Nephron (organoid): ENCODE results near the gene ACKR2.

Source experiments
- H3K27ac Mint-ChIP-seq, 3 experiments: 2 replicates each; pipeline ENCODE4 v1.8.0; 2020; ENCODE audit warnings: mixed read lengths in 3 of 3, mild to moderate bottlenecking in 2 of 3, moderate library complexity in 1 of 3
- H3K27me3 Mint-ChIP-seq: 2 replicates; pipeline ENCODE4 v1.8.0; 2021; ENCODE audit warnings: low read depth, mild to moderate bottlenecking, moderate library complexity, mixed read lengths
- H3K36me3 Mint-ChIP-seq: 2 replicates; pipeline ENCODE4 v1.8.0; 2020; ENCODE audit warnings: low read depth, mixed read lengths
- H3K4me1 Mint-ChIP-seq: 2 replicates; pipeline ENCODE4 v1.8.0; 2020; ENCODE audit warnings: mixed read lengths
- H3K4me3 Mint-ChIP-seq, 3 experiments: 2 replicates each; pipeline ENCODE4 v1.8.0; 2020; ENCODE audit warnings: mild to moderate bottlenecking in 3 of 3, mixed read lengths in 3 of 3, moderate library complexity in 2 of 3
- H3K9me3 Mint-ChIP-seq: 2 replicates; pipeline ENCODE4 v1.8.0; 2020; ENCODE audit warnings: mixed read lengths
- CTCF ChIP-seq, 3 experiments: fragments of 200-600 bp; sonication (generic); IDR thresholded peaks; one replicate each; pipeline ENCODE4 v1.5.0; 2021; ENCODE audit warnings: antibody characterized with exemption in 3 of 3; ENCODE audit not compliant: unreplicated experiment in 3 of 3

Gene ACKR2

GRCh38 chr3:42849017-42849416 is 39.8 kb downstream of the ACKR2 start:
- Mint-ChIP-seq H3K27ac (no peak overlapping the region), H3K4me1 (peaks cover 40% of the 10 kb centered on the region), H3K9me3 (no peaks in the 10 kb centered on the region), H3K4me3 (no peak overlapping the region), H3K27me3 (no peaks in the 10 kb centered on the region), H3K36me3 (no peaks in the 10 kb centered on the region)
- no peak for TF ChIP-seq CTCF (IDR thresholded peaks at IDR 0.05; ENCODE audit: unreplicated experiment in 3 of 3)

DNA sequence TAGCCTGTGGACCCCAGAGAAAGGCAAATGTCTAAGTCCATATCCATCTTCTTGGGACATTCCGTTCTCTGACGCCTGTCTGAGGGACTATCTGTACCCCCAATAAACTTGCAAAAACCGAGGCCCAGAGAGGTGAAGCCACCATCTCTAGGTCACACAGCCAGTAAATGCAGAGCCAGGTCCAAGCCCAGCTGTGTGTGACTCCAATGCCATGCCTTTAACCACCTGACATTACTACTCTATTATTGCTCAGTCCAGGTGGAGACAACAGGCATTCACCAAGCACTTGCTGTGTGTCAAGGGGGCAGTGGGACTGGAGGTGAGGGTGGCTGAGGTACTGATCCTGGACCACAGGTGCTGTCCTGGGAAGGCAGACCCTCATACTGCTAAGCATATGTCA is 41.0 kb downstream of the ACKR2 start:
- H3K4me3 Mint-ChIP-seq = no peak overlapping the region
- H3K36me3 Mint-ChIP-seq = no peaks in the 10 kb centered on the region
- H3K9me3 Mint-ChIP-seq = no peaks in the 10 kb centered on the region
- no peak overlapping the region for H3K27ac Mint-ChIP-seq
- no peak for TF ChIP-seq CTCF (IDR thresholded peaks at IDR 0.05; ENCODE audit: unreplicated experiment in 3 of 3)
- peaks cover 41% of the 10 kb centered on the region for H3K4me1 Mint-ChIP-seq
- H3K27me3 Mint-ChIP-seq = no peaks in the 10 kb centered on the region

- no peak overlapping the region for H3K4me3 Mint-ChIP-seq
- no peak for TF ChIP-seq CTCF (IDR thresholded peaks at IDR 0.05; ENCODE audit: unreplicated experiment in 3 of 3)
- H3K27ac Mint-ChIP-seq = no peak overlapping the region
- H3K36me3 Mint-ChIP-seq = no peaks in the 10 kb centered on the region
- no peaks in the 10 kb centered on the region for H3K9me3 Mint-ChIP-seq
- H3K27me3 Mint-ChIP-seq = no peaks in the 10 kb centered on the region
- peaks cover 40% of the 10 kb centered on the region for H3K4me1 Mint-ChIP-seq
These were observed 42.1 kb downstream of the ACKR2 start for GRCh38 chr3:42851228-42851834.

DNA sequence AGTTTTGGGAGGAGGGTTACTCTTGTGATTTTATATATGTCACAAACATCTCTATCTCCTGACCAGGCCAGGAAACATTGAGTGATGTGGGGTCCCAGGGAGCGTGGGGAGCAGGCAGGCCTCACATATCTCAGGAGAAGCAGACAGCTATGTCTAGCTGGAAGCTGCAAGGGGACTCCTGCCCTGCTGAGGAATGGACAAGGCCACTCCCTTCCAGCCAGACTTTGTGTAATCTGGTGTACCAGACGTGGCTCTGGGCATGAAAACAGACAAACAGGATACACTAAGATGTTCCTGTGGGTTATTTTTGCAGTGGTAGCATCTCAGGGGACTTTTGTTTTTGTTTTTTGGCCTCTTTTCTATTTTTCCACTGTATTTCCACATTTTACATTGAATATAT is 43.2 kb downstream of the ACKR2 start:
- Mint-ChIP-seq H3K4me1 (peaks cover 29% of the 10 kb centered on the region), H3K27ac (peak overlapping the region in 2 of 3 experiments; percentile 11 to 22), H3K9me3 (peaks cover 4% of the 10 kb centered on the region), H3K27me3 (no peaks in the 10 kb centered on the region), H3K36me3 (no peaks in the 10 kb centered on the region), H3K4me3 (no peak overlapping the region)
- TF ChIP-seq CTCF (IDR thresholded peaks at IDR 0.05; ENCODE audit: unreplicated experiment in 3 of 3) = no peak

DNA sequence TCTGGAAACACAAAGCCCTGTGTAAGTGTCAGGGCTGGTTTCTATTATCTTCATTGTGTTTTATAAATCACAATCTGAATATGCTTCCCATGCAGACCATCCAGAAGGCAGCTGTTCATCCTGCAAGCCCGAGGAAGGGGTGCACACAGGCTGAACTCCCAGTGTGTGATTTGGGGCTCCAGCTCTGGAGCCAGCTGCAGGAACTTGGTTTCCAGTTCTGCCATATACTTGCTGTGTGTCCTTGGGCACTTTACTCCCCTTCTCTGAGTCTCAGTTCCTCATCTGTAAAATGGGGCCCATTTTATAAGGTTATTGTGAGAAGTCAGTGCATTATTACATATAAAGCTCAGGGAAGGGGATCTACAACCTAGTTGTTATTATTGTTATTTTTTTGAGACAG is 43.8 kb downstream of the ACKR2 start:
- peaks cover 4% of the 10 kb centered on the region for H3K9me3 Mint-ChIP-seq
- H3K36me3 Mint-ChIP-seq = no peaks in the 10 kb centered on the region
- no peaks in the 10 kb centered on the region for H3K27me3 Mint-ChIP-seq
- H3K4me3 Mint-ChIP-seq = no peak overlapping the region
- peaks cover 29% of the 10 kb centered on the region for H3K4me1 Mint-ChIP-seq
- no peak overlapping the region for H3K27ac Mint-ChIP-seq
- TF ChIP-seq CTCF (IDR thresholded peaks at IDR 0.05; ENCODE audit: unreplicated experiment in 3 of 3) = no peak

- H3K4me1 Mint-ChIP-seq = peaks cover 29% of the 10 kb centered on the region
- peaks cover 6% of the 10 kb centered on the region for H3K27me3 Mint-ChIP-seq
- no peak overlapping the region for H3K27ac Mint-ChIP-seq
- peaks cover 7% of the 10 kb centered on the region for H3K9me3 Mint-ChIP-seq
- H3K36me3 Mint-ChIP-seq = no peaks in the 10 kb centered on the region
- TF ChIP-seq CTCF (IDR thresholded peaks at IDR 0.05; ENCODE audit: unreplicated experiment in 3 of 3) = no peak
- no peak overlapping the region for H3K4me3 Mint-ChIP-seq
These were observed 44.6 kb downstream of the ACKR2 start for GRCh38 chr3:42853739-42854302.
